HEK293 (cell line): ENCODE results near the gene SERPINA3.

Source experiments
- CTCF ChIA-PET: fragments of 350-600 bp; formaldehyde crosslinking; extraction: SDS; loops from one replicate; lab custom pipeline; 2021; ENCODE audit warnings: antibody characterized with exemption; lab: Yijun Ruan, JAX
- POLR2A ChIA-PET: fragments of 300-600 bp; formaldehyde crosslinking; extraction: SDS; loops from one replicate; lab custom pipeline; 2020; ENCODE audit warnings: antibody characterized with exemption, inconsistent platforms; lab: Yijun Ruan, JAX
- H3K27ac ChIP-seq: fragments of 200-500 bp; sonication (Bioruptor generic); 2 replicates; pipeline ENCODE4 v1.5.1; 2014; ENCODE audit warnings: low read depth, low read length, control low read depth, inconsistent platforms; ENCODE audit errors: extremely low read depth
- H3K36me3 ChIP-seq, 2 experiments: fragments of 200-500 bp in 1 of 2; sonication (Bioruptor generic) in 1 of 2; 1 replicate in 1 of 2; 2 replicates in 1 of 2; pipeline ENCODE4 v1.5.1; 2014 to 2017; ENCODE audit warnings: inconsistent platforms in 2 of 2, low read length in 2 of 2; ENCODE audit not compliant: control insufficient read depth in 2 of 2, insufficient read depth in 1 of 2
- H3K4me1 ChIP-seq: fragments of 200-500 bp; sonication (Bioruptor generic); 2 replicates; pipeline ENCODE4 v1.5.1; 2014; ENCODE audit warnings: mild to moderate bottlenecking, low read length, inconsistent platforms; ENCODE audit not compliant: control insufficient read depth, insufficient read depth
- H3K4me3 ChIP-seq: 2 replicates; pipeline ENCODE4 v1.5.1; 2011; ENCODE audit warnings: low read depth, mild to moderate bottlenecking, control low read depth, low read length, moderate library complexity
- H3K9me3 ChIP-seq: fragments of 200-500 bp; sonication (Bioruptor generic); 2 replicates; pipeline ENCODE4 v1.5.1; 2014; ENCODE audit warnings: low read depth, low read length, inconsistent platforms; ENCODE audit not compliant: control insufficient read depth, insufficient read depth
- BCL11B ChIP-seq: fragments of 450-650 bp; formaldehyde crosslinking; IDR thresholded peaks from 2 replicates; pipeline ENCODE4 v1.5.1; 2016; ENCODE audit warnings: low read depth, missing biosample characterization, missing genetic modification characterization
- ZBTB8A ChIP-seq: fragments of 450-650 bp; formaldehyde crosslinking; IDR thresholded peaks from 2 replicates; pipeline ENCODE4 v1.5.1; 2016; ENCODE audit warnings: missing biosample characterization, missing genetic modification characterization
- ZFP3 ChIP-seq: fragments of 450-650 bp; formaldehyde crosslinking; IDR thresholded peaks from 2 replicates; pipeline ENCODE4 v1.5.1; 2016; ENCODE audit warnings: low read depth, missing biosample characterization, missing genetic modification characterization
- ZNF132 ChIP-seq: fragments of 450-650 bp; formaldehyde crosslinking; IDR thresholded peaks from 2 replicates; pipeline ENCODE4 v1.5.1; 2017; ENCODE audit warnings: missing biosample characterization, missing genetic modification characterization, borderline replicate concordance
- ZNF214 ChIP-seq: fragments of 450-650 bp; formaldehyde crosslinking; IDR thresholded peaks from 2 replicates; pipeline ENCODE4 v1.5.1; 2017; ENCODE audit warnings: missing biosample characterization, mild to moderate bottlenecking, missing genetic modification characterization, borderline replicate concordance
- ZNF24 ChIP-seq: fragments of 450-650 bp; formaldehyde crosslinking; IDR thresholded peaks from 2 replicates; pipeline ENCODE4 v1.5.1; 2016; ENCODE audit warnings: missing biosample characterization, missing genetic modification characterization
- ZNF302 ChIP-seq: fragments of 450-650 bp; formaldehyde crosslinking; IDR thresholded peaks from 2 replicates; pipeline ENCODE4 v1.5.1; 2016; ENCODE audit warnings: missing biosample characterization, missing genetic modification characterization, low read depth
- ZNF510 ChIP-seq: fragments of 450-650 bp; formaldehyde crosslinking; IDR thresholded peaks from 2 replicates; pipeline ENCODE4 v1.5.1; 2018; ENCODE audit warnings: mild to moderate bottlenecking, missing genetic modification characterization, missing biosample characterization; ENCODE audit not compliant: insufficient replicate concordance
- ZNF521 ChIP-seq: fragments of 450-650 bp; formaldehyde crosslinking; IDR thresholded peaks from 2 replicates; pipeline ENCODE4 v1.5.1; 2017; ENCODE audit warnings: missing biosample characterization, mild to moderate bottlenecking, missing genetic modification characterization
- ZNF549 ChIP-seq: fragments of 450-650 bp; IDR thresholded peaks from 2 replicates; pipeline ENCODE4 v1.5.1; 2018; ENCODE audit warnings: missing biosample characterization, missing genetic modification characterization, mild to moderate bottlenecking, inconsistent platforms, moderate library complexity
- ZNF610 ChIP-seq: fragments of 450-650 bp; formaldehyde crosslinking; IDR thresholded peaks from 2 replicates; pipeline ENCODE4 v1.5.1; 2016; ENCODE audit warnings: missing biosample characterization, missing genetic modification characterization, borderline replicate concordance
- ZNF76 ChIP-seq: fragments of 450-650 bp; formaldehyde crosslinking; IDR thresholded peaks from 2 replicates; pipeline ENCODE4; 2016; ENCODE audit warnings: low read depth, missing biosample characterization, missing genetic modification characterization, borderline replicate concordance
- ZNF777 ChIP-seq: fragments of 450-650 bp; formaldehyde crosslinking; IDR thresholded peaks from 2 replicates; pipeline ENCODE4 v1.5.1; 2017; ENCODE audit warnings: missing biosample characterization, missing genetic modification characterization, borderline replicate concordance
- ZSCAN23 ChIP-seq: fragments of 450-650 bp; formaldehyde crosslinking; IDR thresholded peaks from 2 replicates; pipeline ENCODE4 v1.5.1; 2016; ENCODE audit warnings: missing biosample characterization, missing genetic modification characterization
- TF ChIP-seq, protein P1 (sequence below): fragments of 450-650 bp; formaldehyde crosslinking; IDR thresholded peaks from 2 replicates; pipeline ENCODE4; 2016; ENCODE audit warnings: missing biosample characterization, missing genetic modification characterization
- TF ChIP-seq, protein P2 (sequence below): fragments of 450-650 bp; formaldehyde crosslinking; IDR thresholded peaks from 2 replicates; pipeline ENCODE4 v1.5.1; 2016; ENCODE audit warnings: missing biosample characterization, missing genetic modification characterization
- TF ChIP-seq, protein P3 (sequence below): fragments of 450-650 bp; formaldehyde crosslinking; conservative IDR thresholded peaks from 2 replicates; pipeline ENCODE4 v1.5.1; 2016; ENCODE audit warnings: low read depth, missing biosample characterization, missing genetic modification characterization
- TF ChIP-seq, protein P4 (sequence below): fragments of 450-650 bp; formaldehyde crosslinking; IDR thresholded peaks from 2 replicates; pipeline ENCODE4 v1.5.1; 2016; ENCODE audit warnings: missing biosample characterization, missing genetic modification characterization

SERPINA3 gene

GRCh38 chr14:94622653-94623421 is 10.6 kb downstream of the SERPINA3 start (continued):
- TF ChIP-seq, protein P1, sequence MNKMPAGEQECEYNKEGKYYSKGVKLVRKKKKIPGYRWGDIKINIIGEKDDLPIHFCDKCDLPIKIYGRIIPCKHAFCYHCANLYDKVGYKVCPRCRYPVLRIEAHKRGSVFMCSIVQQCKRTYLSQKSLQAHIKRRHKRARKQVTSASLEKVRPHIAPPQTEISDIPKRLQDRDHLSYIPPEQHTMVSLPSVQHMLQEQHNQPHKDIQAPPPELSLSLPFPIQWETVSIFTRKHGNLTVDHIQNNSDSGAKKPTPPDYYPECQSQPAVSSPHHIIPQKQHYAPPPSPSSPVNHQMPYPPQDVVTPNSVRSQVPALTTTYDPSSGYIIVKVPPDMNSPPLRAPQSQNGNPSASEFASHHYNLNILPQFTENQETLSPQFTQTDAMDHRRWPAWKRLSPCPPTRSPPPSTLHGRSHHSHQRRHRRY (tag by site-specific recombination): no peak
- TF ChIP-seq, protein P2, sequence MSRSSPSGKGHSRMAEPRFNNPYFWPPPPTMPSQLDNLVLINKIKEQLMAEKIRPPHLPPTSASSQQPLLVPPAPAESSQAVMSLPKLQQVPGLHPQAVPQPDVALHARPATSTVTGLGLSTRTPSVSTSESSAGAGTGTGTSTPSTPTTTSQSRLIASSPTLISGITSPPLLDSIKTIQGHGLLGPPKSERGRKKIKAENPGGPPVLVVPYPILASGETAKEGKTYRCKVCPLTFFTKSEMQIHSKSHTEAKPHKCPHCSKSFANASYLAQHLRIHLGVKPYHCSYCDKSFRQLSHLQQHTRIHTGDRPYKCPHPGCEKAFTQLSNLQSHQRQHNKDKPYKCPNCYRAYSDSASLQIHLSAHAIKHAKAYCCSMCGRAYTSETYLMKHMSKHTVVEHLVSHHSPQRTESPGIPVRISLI (tag by site-specific recombination): no peak
- TF ChIP-seq ZNF76 (tag by site-specific recombination) (no peak), ZFP3 (tag by site-specific recombination) (no peak)

- Histone ChIP-seq H3K9me3 (no peaks in the 10 kb centered on the region), H3K36me3 (no peaks in the 10 kb centered on the region), H3K4me1 (no peaks in the 10 kb centered on the region), H3K27ac (no peak overlapping the region), H3K4me3 (no peak overlapping the region)
- ChIA-PET CTCF (interaction anchor here (0.6 kb wide), 1 partner anchor 31 kb away, joined by 3 read pairs; no protein-coding TSS in a partner anchor), POLR2A (no interaction called here)
- TF ChIP-seq BCL11B (tag by site-specific recombination): no peak
- no peak for TF ChIP-seq ZNF302 (tag by site-specific recombination)
- TF ChIP-seq, protein P3, sequence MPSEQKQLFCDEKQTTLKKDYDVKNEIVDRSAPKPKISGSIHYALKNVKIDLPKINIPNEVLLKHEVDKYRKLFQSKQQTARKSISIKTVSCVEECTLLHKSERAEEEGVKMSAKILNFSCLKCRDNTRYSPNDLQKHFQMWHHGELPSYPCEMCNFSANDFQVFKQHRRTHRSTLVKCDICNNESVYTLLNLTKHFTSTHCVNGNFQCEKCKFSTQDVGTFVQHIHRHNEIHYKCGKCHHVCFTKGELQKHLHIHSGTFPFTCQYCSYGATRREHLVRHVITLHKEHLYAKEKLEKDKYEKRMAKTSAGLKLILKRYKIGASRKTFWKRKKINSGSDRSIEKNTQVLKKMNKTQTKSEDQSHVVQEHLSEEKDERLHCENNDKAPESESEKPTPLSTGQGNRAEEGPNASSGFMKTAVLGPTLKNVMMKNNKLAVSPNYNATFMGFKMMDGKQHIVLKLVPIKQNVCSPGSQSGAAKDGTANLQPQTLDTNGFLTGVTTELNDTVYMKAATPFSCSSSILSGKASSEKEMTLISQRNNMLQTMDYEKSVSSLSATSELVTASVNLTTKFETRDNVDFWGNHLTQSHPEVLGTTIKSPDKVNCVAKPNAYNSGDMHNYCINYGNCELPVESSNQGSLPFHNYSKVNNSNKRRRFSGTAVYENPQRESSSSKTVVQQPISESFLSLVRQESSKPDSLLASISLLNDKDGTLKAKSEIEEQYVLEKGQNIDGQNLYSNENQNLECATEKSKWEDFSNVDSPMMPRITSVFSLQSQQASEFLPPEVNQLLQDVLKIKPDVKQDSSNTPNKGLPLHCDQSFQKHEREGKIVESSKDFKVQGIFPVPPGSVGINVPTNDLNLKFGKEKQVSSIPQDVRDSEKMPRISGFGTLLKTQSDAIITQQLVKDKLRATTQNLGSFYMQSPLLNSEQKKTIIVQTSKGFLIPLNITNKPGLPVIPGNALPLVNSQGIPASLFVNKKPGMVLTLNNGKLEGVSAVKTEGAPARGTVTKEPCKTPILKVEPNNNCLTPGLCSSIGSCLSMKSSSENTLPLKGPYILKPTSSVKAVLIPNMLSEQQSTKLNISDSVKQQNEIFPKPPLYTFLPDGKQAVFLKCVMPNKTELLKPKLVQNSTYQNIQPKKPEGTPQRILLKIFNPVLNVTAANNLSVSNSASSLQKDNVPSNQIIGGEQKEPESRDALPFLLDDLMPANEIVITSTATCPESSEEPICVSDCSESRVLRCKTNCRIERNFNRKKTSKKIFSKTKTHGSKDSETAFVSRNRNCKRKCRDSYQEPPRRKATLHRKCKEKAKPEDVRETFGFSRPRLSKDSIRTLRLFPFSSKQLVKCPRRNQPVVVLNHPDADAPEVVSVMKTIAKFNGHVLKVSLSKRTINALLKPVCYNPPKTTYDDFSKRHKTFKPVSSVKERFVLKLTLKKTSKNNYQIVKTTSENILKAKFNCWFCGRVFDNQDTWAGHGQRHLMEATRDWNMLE (tag by site-specific recombination): no peak
- TF ChIP-seq ZSCAN23 (tag by site-specific recombination): no peak
- TF ChIP-seq, protein P4, sequence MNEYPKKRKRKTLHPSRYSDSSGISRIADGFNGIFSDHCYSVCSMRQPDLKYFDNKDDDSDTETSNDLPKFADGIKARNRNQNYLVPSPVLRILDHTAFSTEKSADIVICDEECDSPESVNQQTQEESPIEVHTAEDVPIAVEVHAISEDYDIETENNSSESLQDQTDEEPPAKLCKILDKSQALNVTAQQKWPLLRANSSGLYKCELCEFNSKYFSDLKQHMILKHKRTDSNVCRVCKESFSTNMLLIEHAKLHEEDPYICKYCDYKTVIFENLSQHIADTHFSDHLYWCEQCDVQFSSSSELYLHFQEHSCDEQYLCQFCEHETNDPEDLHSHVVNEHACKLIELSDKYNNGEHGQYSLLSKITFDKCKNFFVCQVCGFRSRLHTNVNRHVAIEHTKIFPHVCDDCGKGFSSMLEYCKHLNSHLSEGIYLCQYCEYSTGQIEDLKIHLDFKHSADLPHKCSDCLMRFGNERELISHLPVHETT: no peak
- TF ChIP-seq ZNF610 (tag by site-specific recombination): no peak
- TF ChIP-seq ZNF214 (tag by site-specific recombination): no peak
- TF ChIP-seq ZNF510 (tag by site-specific recombination): no peak
- no peak for TF ChIP-seq ZNF132 (tag by site-specific recombination)
- no peak for TF ChIP-seq ZBTB8A
- no peak for TF ChIP-seq ZNF24 (tag by site-specific recombination)
- TF ChIP-seq, protein P2 (tag by site-specific recombination): no peak
- TF ChIP-seq ZNF521: no peak
- no peak for TF ChIP-seq ZNF549 (tag by site-specific recombination)
- no peak for TF ChIP-seq ZNF777 (tag by site-specific recombination)
Measured at GRCh38 chr14:94623422-94623809, 11.2 kb downstream of the SERPINA3 start.
